Measurements from ENCODE around the gene GPR39. TPM values are rescaled to one million over a fixed set of nuclear protein-coding genes. Genes with fewer than 3 reads are reported as not detected.

The GPR39 gene
- total RNA-seq, 4 donors from 2014 or later = 2.8 to 9.7 (median 5.4) TPM

- no peak for DNase-seq
- no peak overlapping the region for H3K27ac ChIP-seq
- no peaks in the 10 kb centered on the region for H3K36me3 ChIP-seq
- no peaks in the 10 kb centered on the region for H3K4me1 ChIP-seq
- H3K27me3 ChIP-seq = no peaks in the 10 kb centered on the region
- 80 to 81% methylated on average over 6 of the region's 6 CpGs for WGBS, 2 donors
- TF ChIP-seq CTCF (IDR thresholded peaks at IDR 0.05) = no peak
- no peak for TF ChIP-seq POLR2A (IDR thresholded peaks at IDR 0.05)
- H3K9me3 ChIP-seq = no peaks in the 10 kb centered on the region
- no peak overlapping the region for H3K4me3 ChIP-seq (replicated peaks in 1 of 3)
- intact Hi-C loops (cut with DNase I) = no loop called here
These were observed 215.5 kb downstream of the GPR39 start for GRCh38 chr2:132632000-132632649.

GRCh38 chr2:132633635-132634034 is 217.0 kb downstream of the GPR39 start:
- Histone ChIP-seq H3K27me3 (no peaks in the 10 kb centered on the region), H3K4me1 (no peaks in the 10 kb centered on the region), H3K36me3 (no peaks in the 10 kb centered on the region), H3K4me3 (replicated peaks in 1 of 3) (no peak overlapping the region), H3K9me3 (no peaks in the 10 kb centered on the region), H3K27ac (no peak overlapping the region)
- DNase-seq = no peak
- TF ChIP-seq CTCF (IDR thresholded peaks at IDR 0.05) = no peak
- TF ChIP-seq POLR2A (IDR thresholded peaks at IDR 0.05) = no peak
- intact Hi-C loops (cut with DNase I) = no loop called here
- WGBS, 2 donors = 92% methylated on average over 2 of the region's 2 CpGs

- no peaks in the 10 kb centered on the region for H3K9me3 ChIP-seq
- no peak for TF ChIP-seq CTCF (IDR thresholded peaks at IDR 0.05)
- no peak for TF ChIP-seq POLR2A (IDR thresholded peaks at IDR 0.05)
- 27 to 56% methylated on average over 1 of the region's 1 CpG for WGBS, 2 donors
- DNase-seq = no peak
- intact Hi-C loops (cut with DNase I) = no loop called here
- no peak overlapping the region for H3K27ac ChIP-seq
- no peaks in the 10 kb centered on the region for H3K36me3 ChIP-seq
- H3K4me1 ChIP-seq = no peaks in the 10 kb centered on the region
- no peaks in the 10 kb centered on the region for H3K27me3 ChIP-seq
- no peak overlapping the region for H3K4me3 ChIP-seq (replicated peaks in 1 of 3)
These were observed 219.7 kb downstream of the GPR39 start for GRCh38 chr2:132636346-132636745.

- Histone ChIP-seq H3K27ac (no peak overlapping the region), H3K27me3 (no peaks in the 10 kb centered on the region), H3K9me3 (no peaks in the 10 kb centered on the region), H3K4me3 (replicated peaks in 1 of 3) (no peak overlapping the region), H3K36me3 (no peaks in the 10 kb centered on the region), H3K4me1 (no peaks in the 10 kb centered on the region)
- DNase-seq = no peak
- no peak for TF ChIP-seq CTCF (IDR thresholded peaks at IDR 0.05)
- no peak for TF ChIP-seq POLR2A (IDR thresholded peaks at IDR 0.05)
- WGBS, 2 donors = 86 to 90% methylated on average over 5 of the region's 5 CpGs
- intact Hi-C loops (cut with DNase I) = no loop called here
These were observed 221.9 kb downstream of the GPR39 start for GRCh38 chr2:132638313-132639040.

- no peak overlapping the region for H3K4me3 ChIP-seq (replicated peaks in 1 of 3)
- H3K36me3 ChIP-seq = no peaks in the 10 kb centered on the region
- H3K27me3 ChIP-seq = no peaks in the 10 kb centered on the region
- H3K27ac ChIP-seq = no peak overlapping the region
- no peaks in the 10 kb centered on the region for H3K9me3 ChIP-seq
- no peak for DNase-seq
- intact Hi-C loops (cut with DNase I) = no loop called here
- H3K4me1 ChIP-seq = no peaks in the 10 kb centered on the region
- TF ChIP-seq CTCF (IDR thresholded peaks at IDR 0.05) (no peak), POLR2A (IDR thresholded peaks at IDR 0.05) (no peak)
These were observed 223.5 kb downstream of the GPR39 start for GRCh38 chr2:132640116-132640515.

Data from thyroid gland (tissue), 4 donors.